H9 (cell line): Measurements from ENCODE around the gene ASTN1. TPM values are rescaled to one million over a fixed set of nuclear protein-coding genes. Genes with fewer than 3 reads are reported as not detected.
A peak's percentile ranks its signal among the peaks of the same experiment; 100 is the strongest.

Experiments used
- DNase-seq: peaks from one replicate; pipeline ENCODE4 v3.0.0-alpha.2; 2017
- H2AFZ ChIP-seq: one replicate; pipeline ENCODE4 v1.6.1; 2013; ENCODE audit warnings: mild to moderate bottlenecking, low read length, control low read depth, moderate library complexity
- H2AK5ac ChIP-seq: 2 replicates; pipeline ENCODE4 v1.6.1; 2013; ENCODE audit warnings: low read length, control low read depth, mixed read lengths; ENCODE audit not compliant: insufficient read length
- H2BK120ac ChIP-seq: one replicate; pipeline ENCODE4 v1.6.1; 2013; ENCODE audit warnings: low read depth, mild to moderate bottlenecking, low read length, control low read depth, inconsistent platforms; ENCODE audit not compliant: poor library complexity, severe bottlenecking
- H2BK12ac ChIP-seq: 2 replicates; pipeline ENCODE4 v1.6.1; 2013; ENCODE audit warnings: low read length, control low read depth, mixed read lengths, low read depth; ENCODE audit not compliant: insufficient read length
- H2BK15ac ChIP-seq: 2 replicates; pipeline ENCODE4 v1.6.1; 2013; ENCODE audit warnings: low read depth, low read length, control low read depth
- H2BK20ac ChIP-seq: one replicate; pipeline ENCODE4 v1.6.1; 2013; ENCODE audit warnings: low read depth, mild to moderate bottlenecking, low read length, control low read depth, inconsistent platforms; ENCODE audit not compliant: poor library complexity, severe bottlenecking
- H2BK5ac ChIP-seq: 2 replicates; pipeline ENCODE4 v1.6.1; 2013; ENCODE audit warnings: low read length, control low read depth, mixed read lengths; ENCODE audit not compliant: insufficient read length
- H3K14ac ChIP-seq: 2 replicates; pipeline ENCODE4 v1.6.1; 2013; ENCODE audit warnings: low read length, control low read depth; ENCODE audit not compliant: insufficient read depth
- H3K18ac ChIP-seq: 2 replicates; pipeline ENCODE4 v1.6.1; 2013; ENCODE audit warnings: low read depth, mild to moderate bottlenecking, mixed read lengths, low read length, control low read depth; ENCODE audit not compliant: insufficient read length
- H3K23ac ChIP-seq: 2 replicates; pipeline ENCODE4 v1.6.1; 2013; ENCODE audit warnings: low read length, control low read depth, mixed read lengths, low read depth; ENCODE audit not compliant: insufficient read length
- H3K23me2 ChIP-seq: 2 replicates; pipeline ENCODE4 v1.6.1; 2013; ENCODE audit warnings: low read depth, mild to moderate bottlenecking, mixed read lengths, low read length, control low read depth; ENCODE audit not compliant: insufficient read length, poor library complexity, severe bottlenecking
- H3K27ac ChIP-seq: 2 replicates; pipeline ENCODE4 v1.5.1; 2013; ENCODE audit warnings: low read length, control low read depth, mixed read lengths, low read depth; ENCODE audit not compliant: insufficient read length
- H3K27me3 ChIP-seq: 2 replicates; pipeline ENCODE4 v1.6.1; 2013; ENCODE audit warnings: low read length, control low read depth, inconsistent platforms; ENCODE audit not compliant: insufficient read depth
- H3K4ac ChIP-seq: 2 replicates; pipeline ENCODE4 v1.6.1; 2013; ENCODE audit warnings: low read depth, mild to moderate bottlenecking, control low read depth, inconsistent platforms, low read length, moderate library complexity
- H3K4me1 ChIP-seq: 2 replicates; pipeline ENCODE4 v1.6.1; 2013; ENCODE audit warnings: low read length, control low read depth, inconsistent platforms; ENCODE audit not compliant: insufficient read depth
- H3K4me2 ChIP-seq: 2 replicates; pipeline ENCODE4 v1.6.1; 2013; ENCODE audit warnings: low read length, control low read depth, mixed read lengths; ENCODE audit not compliant: insufficient read length, insufficient read depth
- H3K56ac ChIP-seq: 2 replicates; pipeline ENCODE4 v1.6.1; 2013; ENCODE audit warnings: low read depth, mild to moderate bottlenecking, mixed read lengths, low read length, control low read depth; ENCODE audit not compliant: insufficient read length
- H3K79me1 ChIP-seq: 2 replicates; pipeline ENCODE4 v1.6.1; 2013; ENCODE audit warnings: low read depth, mild to moderate bottlenecking, moderate library complexity, low read length, control low read depth, inconsistent platforms; ENCODE audit not compliant: insufficient read depth, poor library complexity, severe bottlenecking
- H3K79me2 ChIP-seq: 2 replicates; pipeline ENCODE4 v1.6.1; 2013; ENCODE audit warnings: low read length, control low read depth, inconsistent platforms; ENCODE audit not compliant: insufficient read depth
- H3K9ac ChIP-seq: 2 replicates; pipeline ENCODE4 v1.6.1; 2013; ENCODE audit warnings: low read length, control low read depth, mixed read lengths; ENCODE audit not compliant: insufficient read length; ENCODE audit errors: extremely low read depth
- H3K9me3 ChIP-seq: one replicate; pipeline ENCODE4 v1.6.1; 2013; ENCODE audit warnings: low read depth, low read length, inconsistent platforms; ENCODE audit not compliant: control insufficient read depth
- H3T11ph ChIP-seq: one replicate; pipeline ENCODE4 v1.6.1; 2013; ENCODE audit warnings: mild to moderate bottlenecking, low read length, control low read depth, inconsistent platforms
- H4K20me1 ChIP-seq: one replicate; pipeline ENCODE4 v1.6.1; 2013; ENCODE audit not compliant: control insufficient read depth, insufficient read length, insufficient read depth
- H4K5ac ChIP-seq: 2 replicates; pipeline ENCODE4 v1.6.1; 2013; ENCODE audit warnings: low read depth, mild to moderate bottlenecking, mixed read lengths, low read length, control low read depth; ENCODE audit not compliant: insufficient read length
- H4K8ac ChIP-seq: replicated peaks from 2 replicates; pipeline ENCODE4 v1.6.1; 2013; ENCODE audit warnings: low read length, control low read depth, mixed read lengths, low read depth; ENCODE audit not compliant: insufficient read length
- H4K91ac ChIP-seq: 2 replicates; pipeline ENCODE4 v1.6.1; 2013; ENCODE audit warnings: low read depth, mild to moderate bottlenecking, moderate library complexity, mixed read lengths, low read length, control low read depth; ENCODE audit not compliant: insufficient read length
- H3K27ac Mint-ChIP-seq, 3 experiments: 2 replicates in 2 of 3; 3 replicates in 1 of 3; pipeline ENCODE4 v1.8.0; 2020 to 2021; ENCODE audit warnings: mixed read lengths in 3 of 3, mild to moderate bottlenecking in 1 of 3, moderate library complexity in 1 of 3
- H3K27me3 Mint-ChIP-seq: 2 replicates; pipeline ENCODE4 v1.8.0; 2021; ENCODE audit warnings: low read depth, mild to moderate bottlenecking, moderate library complexity, mixed read lengths
- H3K36me3 Mint-ChIP-seq, 3 experiments: 2 replicates in 2 of 3; 3 replicates in 1 of 3; pipeline ENCODE4 v1.8.0; 2020 to 2021; ENCODE audit warnings: low read depth in 3 of 3, mixed read lengths in 3 of 3; ENCODE audit not compliant: insufficient read depth in 1 of 3
- H3K4me1 Mint-ChIP-seq, 2 experiments: 2 replicates each; pipeline ENCODE4 v1.8.0; 2020; ENCODE audit warnings: mixed read lengths in 2 of 2
- H3K4me3 Mint-ChIP-seq, 2 experiments: 2 replicates in 1 of 2; 3 replicates in 1 of 2; pipeline ENCODE4 v1.8.0; 2020 to 2021; ENCODE audit warnings: mild to moderate bottlenecking in 2 of 2, mixed read lengths in 2 of 2, moderate library complexity in 1 of 2
- H3K9me3 Mint-ChIP-seq, 2 experiments: 2 replicates in 1 of 2; 3 replicates in 1 of 2; pipeline ENCODE4 v1.8.0; 2020; ENCODE audit warnings: mild to moderate bottlenecking in 2 of 2, mixed read lengths in 2 of 2, moderate library complexity in 1 of 2
- WGBS: extraction: QIAGEN DNeasy Blood & Tissue Kit; methylation state at CpG from one replicate; pipeline ENCODE4 v1.1.7; 2013; ENCODE audit warnings: missing lambda C conversion rate, low lambda C conversion rate, mixed read lengths; ENCODE audit not compliant: insufficient read length; ENCODE audit errors: extremely low coverage; 5-methylcytosine and 5-hydroxymethylcytosine counted together
- total RNA-seq: library from RNA; stranded (reverse); gene quantifications from 2 replicates; pipeline ENCODE4 v1.2.1, GENCODE V29; 2021
- TF ChIP-seq, protein P1 (sequence below): fragments of 200-600 bp; sonication (generic); conservative IDR thresholded peaks from 3 replicates; pipeline ENCODE4 v1.8.0; 2021; ENCODE audit warnings: antibody characterized with exemption, mild to moderate bottlenecking

ASTN1 gene
- total RNA-seq, 1 experiment from 2014 or later = 0.98 TPM

- Mint-ChIP-seq H3K4me1 (peaks cover 32 to 36% of the 10 kb centered on the region in 2 experiments), H3K4me3 (no peak overlapping the region), H3K27ac (no peak overlapping the region; a peak in 1 of 7 replicates), H3K36me3 (no peaks in the 10 kb centered on the region; a peak in 2 of 7 replicates), H3K9me3 (no peaks in the 10 kb centered on the region), H3K27me3 (peaks cover 75% of the 10 kb centered on the region)
- DNase-seq = peak; percentile 41
- H3T11ph ChIP-seq = no peak overlapping the region
- H3K4me1 ChIP-seq = peaks cover 7% of the 10 kb centered on the region; the same call in 1 of the 2 replicates
- no peak overlapping the region for H2BK15ac ChIP-seq
- H3K23me2 ChIP-seq = no peaks in the 10 kb centered on the region
- no peak overlapping the region for H4K91ac ChIP-seq
- no peak overlapping the region for H3K18ac ChIP-seq
- H4K8ac ChIP-seq = no peak overlapping the region
- no peak overlapping the region for H2BK120ac ChIP-seq
- H3K4ac ChIP-seq = no peak overlapping the region
- no peak overlapping the region for H2BK20ac ChIP-seq
- H3K56ac ChIP-seq = no peak overlapping the region
- H3K27me3 ChIP-seq = no peaks in the 10 kb centered on the region
- H3K27ac ChIP-seq = no peak overlapping the region
- WGBS = no CpG with 5 or more reads among the region's 4 CpGs
- H3K9me3 ChIP-seq = no peaks in the 10 kb centered on the region
- no peaks in the 10 kb centered on the region for H3K79me1 ChIP-seq
- TF ChIP-seq, protein P1, sequence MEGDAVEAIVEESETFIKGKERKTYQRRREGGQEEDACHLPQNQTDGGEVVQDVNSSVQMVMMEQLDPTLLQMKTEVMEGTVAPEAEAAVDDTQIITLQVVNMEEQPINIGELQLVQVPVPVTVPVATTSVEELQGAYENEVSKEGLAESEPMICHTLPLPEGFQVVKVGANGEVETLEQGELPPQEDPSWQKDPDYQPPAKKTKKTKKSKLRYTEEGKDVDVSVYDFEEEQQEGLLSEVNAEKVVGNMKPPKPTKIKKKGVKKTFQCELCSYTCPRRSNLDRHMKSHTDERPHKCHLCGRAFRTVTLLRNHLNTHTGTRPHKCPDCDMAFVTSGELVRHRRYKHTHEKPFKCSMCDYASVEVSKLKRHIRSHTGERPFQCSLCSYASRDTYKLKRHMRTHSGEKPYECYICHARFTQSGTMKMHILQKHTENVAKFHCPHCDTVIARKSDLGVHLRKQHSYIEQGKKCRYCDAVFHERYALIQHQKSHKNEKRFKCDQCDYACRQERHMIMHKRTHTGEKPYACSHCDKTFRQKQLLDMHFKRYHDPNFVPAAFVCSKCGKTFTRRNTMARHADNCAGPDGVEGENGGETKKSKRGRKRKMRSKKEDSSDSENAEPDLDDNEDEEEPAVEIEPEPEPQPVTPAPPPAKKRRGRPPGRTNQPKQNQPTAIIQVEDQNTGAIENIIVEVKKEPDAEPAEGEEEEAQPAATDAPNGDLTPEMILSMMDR = no peak
- no peak overlapping the region for H2BK5ac ChIP-seq
- H4K20me1 ChIP-seq = no peaks in the 10 kb centered on the region
- no peaks in the 10 kb centered on the region for H3K79me2 ChIP-seq
- H3K14ac ChIP-seq = no peak overlapping the region
- no peak overlapping the region for H4K5ac ChIP-seq
- no peak overlapping the region for H2BK12ac ChIP-seq
- no peak overlapping the region for H3K9ac ChIP-seq
- no peak overlapping the region for H2AFZ ChIP-seq
- H2AK5ac ChIP-seq = no peak overlapping the region
- no peak overlapping the region for H3K23ac ChIP-seq
- H3K4me2 ChIP-seq = no peak overlapping the region
Observed at GRCh38 chr1:177048314-177049069, 116.0 kb downstream of the ASTN1 start.
